SU-DHL-6 (cell line): ENCODE data around the gene ZNF280A.

ENCODE experiments used
- EZH2phosphoT487 ChIP-seq: fragments of 200-600 bp; sonication (generic), shearing (Covaris generic); conservative IDR thresholded peaks from 2 replicates; pipeline ENCODE4 v1.6.1; 2018; ENCODE audit warnings: mild to moderate bottlenecking, antibody characterized with exemption, low read length, moderate library complexity, mixed read lengths
- TF ChIP-seq, protein P1 (sequence below): fragments of 200-600 bp; sonication (generic); IDR thresholded peaks from one replicate; pipeline ENCODE4 v1.5.1; 2017; ENCODE audit warnings: antibody characterized with exemption, mild to moderate bottlenecking, low read length, moderate library complexity; ENCODE audit not compliant: insufficient read depth, poor library complexity, severe bottlenecking

DNA sequence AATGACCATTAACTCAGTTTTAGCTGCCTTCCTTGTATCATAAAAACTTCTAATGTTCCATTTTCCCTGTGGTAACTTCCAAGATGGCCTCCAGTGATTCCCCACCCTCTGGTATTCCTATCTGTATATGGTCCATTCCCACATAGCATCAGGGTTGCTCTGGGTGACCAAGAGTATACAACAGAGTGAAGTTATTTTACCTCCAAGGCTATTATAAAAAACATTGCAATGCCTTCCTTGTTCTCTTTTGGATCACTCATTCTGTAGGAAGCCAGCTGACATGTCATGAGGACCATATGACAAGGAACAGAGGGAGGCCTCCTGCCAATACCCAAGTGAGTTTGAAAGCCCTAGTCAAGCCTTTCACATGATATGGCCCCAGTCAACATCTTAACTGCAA is 41.6 kb downstream of the ZNF280A start:
- TF ChIP-seq, protein P1, sequence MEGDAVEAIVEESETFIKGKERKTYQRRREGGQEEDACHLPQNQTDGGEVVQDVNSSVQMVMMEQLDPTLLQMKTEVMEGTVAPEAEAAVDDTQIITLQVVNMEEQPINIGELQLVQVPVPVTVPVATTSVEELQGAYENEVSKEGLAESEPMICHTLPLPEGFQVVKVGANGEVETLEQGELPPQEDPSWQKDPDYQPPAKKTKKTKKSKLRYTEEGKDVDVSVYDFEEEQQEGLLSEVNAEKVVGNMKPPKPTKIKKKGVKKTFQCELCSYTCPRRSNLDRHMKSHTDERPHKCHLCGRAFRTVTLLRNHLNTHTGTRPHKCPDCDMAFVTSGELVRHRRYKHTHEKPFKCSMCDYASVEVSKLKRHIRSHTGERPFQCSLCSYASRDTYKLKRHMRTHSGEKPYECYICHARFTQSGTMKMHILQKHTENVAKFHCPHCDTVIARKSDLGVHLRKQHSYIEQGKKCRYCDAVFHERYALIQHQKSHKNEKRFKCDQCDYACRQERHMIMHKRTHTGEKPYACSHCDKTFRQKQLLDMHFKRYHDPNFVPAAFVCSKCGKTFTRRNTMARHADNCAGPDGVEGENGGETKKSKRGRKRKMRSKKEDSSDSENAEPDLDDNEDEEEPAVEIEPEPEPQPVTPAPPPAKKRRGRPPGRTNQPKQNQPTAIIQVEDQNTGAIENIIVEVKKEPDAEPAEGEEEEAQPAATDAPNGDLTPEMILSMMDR, result no peak
- TF ChIP-seq EZH2phosphoT487, result no peak
